Measurements from ENCODE around the gene CUTA. TPM values are rescaled to one million over a fixed set of nuclear protein-coding genes. Genes with fewer than 3 reads are reported as not detected.

CUTA gene
- total RNA-seq, 1 experiment from 2014 or later: 132 TPM

GRCh38 chr6:33424855-33425667 is 7.2 kb upstream of the CUTA start:
- DNase-seq (ENCODE audit: extremely low read depth, low read depth): no peak

- DNase-seq (ENCODE audit: extremely low read depth, low read depth): no peak
Measured at GRCh38 chr6:33423777-33424176, 5.9 kb upstream of the CUTA start.

DNA sequence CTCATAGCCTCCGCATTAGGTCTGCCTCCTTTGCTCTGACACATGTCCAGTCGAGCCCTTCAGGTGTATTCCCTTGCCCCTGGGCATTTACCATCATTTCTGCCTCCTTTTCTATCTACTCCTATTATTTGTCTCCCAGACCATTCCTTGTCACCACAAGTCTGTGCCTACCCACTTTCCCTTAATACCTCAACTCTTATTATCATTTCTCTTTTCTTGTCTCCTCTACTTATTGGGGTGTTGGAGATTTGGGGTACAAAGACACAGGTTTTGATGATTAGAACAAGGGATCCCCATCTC is 3.4 kb upstream of the CUTA start:
- no peak for DNase-seq (ENCODE audit: extremely low read depth, low read depth)

DNA sequence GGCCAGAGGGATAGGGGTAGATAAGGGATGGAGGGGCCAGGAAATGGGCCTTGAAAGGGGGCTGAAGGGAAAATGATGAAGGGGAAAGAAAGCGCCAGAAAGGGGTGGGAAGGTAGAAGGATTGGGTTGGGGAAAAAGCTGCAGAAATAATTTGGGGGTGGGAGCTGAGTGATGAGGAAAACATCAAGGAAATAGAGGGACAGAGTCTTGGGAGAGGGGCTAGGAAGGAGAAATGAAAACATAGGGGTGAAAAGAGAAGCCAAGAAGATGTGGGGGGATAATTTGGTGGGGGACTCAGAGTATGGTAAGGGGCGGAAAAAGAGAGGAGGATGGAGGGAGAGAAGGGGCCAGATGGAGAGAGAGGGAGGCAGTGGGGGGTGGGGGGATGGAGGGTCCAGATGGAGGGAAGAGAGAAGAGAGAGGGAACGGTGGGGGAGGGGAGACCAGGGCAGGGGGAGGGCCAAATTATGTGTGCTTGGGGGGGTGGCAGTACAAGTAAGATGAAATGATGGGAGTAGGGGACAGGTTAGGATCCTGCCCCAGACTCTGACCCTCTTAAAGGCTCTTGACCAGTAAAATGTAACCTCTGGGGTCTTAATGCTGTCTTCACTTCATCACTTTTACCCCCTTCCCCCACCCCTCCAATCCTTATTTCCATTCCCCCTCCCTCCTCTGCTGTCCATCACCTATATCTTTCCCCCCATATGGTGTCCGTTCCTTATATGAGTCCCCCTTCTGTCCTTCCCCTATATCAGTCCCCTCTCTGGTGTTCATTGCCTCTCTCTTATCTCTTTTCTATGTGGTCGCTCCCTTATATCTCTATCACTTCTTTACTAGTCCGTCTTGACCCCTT is 2.8 kb upstream of the CUTA start:
- DNase-seq (ENCODE audit: extremely low read depth, low read depth): no peak

GRCh38 chr6:33419580-33420490 is 1.9 kb upstream of the CUTA start, which contains the start of gene SYNGAP1:
SYNGAP1 (plus strand) TSS chr6:33420065; CDS start chr6:33420265, 200 bp downstream.
- DNase-seq (ENCODE audit: extremely low read depth, low read depth): no peak

DNA sequence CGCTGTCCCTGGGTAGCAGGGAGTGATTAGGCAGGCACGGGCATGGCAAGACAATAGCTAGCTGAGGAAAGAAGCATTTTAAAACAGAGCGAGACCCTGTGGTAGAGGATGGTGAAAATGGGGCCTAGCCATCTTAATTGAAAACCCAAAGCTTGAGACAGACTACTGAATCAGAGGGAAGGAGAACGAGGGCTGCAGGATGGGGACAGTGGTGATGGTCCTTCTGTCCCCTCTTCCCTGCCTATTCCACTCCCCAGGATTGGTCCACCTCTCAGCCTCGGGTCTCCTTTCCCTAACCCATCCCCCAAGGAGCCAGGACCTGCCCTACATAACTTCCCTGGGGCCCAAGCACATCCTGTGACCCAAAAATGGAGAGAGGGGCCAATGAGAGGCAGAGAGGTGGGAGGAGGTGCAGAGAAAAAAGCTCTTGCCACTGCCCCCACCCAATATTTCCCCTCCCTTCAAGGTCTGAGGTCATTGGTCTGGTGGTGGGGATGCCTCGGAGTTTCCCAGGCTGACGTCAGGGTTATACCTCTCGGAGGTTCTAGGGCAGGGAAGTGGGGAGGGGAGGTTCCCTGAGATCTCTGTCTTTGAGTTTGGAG is 884 bp upstream of the CUTA start:
- no peak for DNase-seq (ENCODE audit: extremely low read depth, low read depth)

DNA sequence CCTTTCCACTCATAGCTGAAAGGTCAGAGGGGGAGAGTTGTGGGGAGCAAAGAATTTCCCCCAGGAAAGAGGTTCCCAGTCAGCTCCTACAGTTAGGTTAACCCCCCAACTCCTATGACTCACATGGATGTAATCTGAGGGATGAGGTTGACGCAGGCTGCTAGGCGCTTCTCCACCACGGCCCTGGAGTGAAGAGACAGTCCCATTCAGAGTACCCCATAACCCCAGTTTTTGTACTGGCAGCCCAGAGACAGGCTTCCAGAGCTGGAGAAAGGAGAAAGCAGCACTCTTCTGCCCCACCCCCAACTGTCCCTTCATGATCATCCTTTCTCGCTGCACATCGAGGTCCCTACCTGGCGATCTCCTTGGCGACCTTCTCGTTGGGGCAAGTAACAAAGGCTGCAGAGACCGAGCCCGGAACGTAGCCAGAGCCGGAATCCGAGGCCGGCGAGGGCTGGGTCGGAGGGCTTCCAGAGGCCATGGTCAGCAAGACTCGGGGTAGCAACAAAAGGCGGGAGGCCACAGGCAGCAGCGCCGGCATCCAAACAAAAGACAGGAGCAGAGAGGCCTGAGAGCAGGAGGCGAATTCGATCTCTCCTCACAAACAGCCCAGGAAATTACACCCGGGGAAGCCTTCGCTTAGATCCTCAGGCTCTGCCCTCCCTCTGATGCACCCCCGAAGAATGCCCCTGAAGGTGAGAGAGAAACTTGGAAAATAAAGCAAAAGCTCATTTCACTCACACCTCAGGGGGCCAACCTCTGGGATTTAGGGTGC is 592 bp downstream of the CUTA start:
- DNase-seq (ENCODE audit: extremely low read depth, low read depth): peak; percentile 38

GRCh38 chr6:33416386-33417127 is 1.4 kb downstream of the CUTA start:
- no peak for DNase-seq (ENCODE audit: extremely low read depth, low read depth)

GRCh38 chr6:33415831-33416230 is 2.1 kb downstream of the CUTA start:
- no peak for DNase-seq (ENCODE audit: extremely low read depth, low read depth)

GRCh38 chr6:33414592-33415271 is 3.2 kb downstream of the CUTA start:
- no peak for DNase-seq (ENCODE audit: extremely low read depth, low read depth)

DNA sequence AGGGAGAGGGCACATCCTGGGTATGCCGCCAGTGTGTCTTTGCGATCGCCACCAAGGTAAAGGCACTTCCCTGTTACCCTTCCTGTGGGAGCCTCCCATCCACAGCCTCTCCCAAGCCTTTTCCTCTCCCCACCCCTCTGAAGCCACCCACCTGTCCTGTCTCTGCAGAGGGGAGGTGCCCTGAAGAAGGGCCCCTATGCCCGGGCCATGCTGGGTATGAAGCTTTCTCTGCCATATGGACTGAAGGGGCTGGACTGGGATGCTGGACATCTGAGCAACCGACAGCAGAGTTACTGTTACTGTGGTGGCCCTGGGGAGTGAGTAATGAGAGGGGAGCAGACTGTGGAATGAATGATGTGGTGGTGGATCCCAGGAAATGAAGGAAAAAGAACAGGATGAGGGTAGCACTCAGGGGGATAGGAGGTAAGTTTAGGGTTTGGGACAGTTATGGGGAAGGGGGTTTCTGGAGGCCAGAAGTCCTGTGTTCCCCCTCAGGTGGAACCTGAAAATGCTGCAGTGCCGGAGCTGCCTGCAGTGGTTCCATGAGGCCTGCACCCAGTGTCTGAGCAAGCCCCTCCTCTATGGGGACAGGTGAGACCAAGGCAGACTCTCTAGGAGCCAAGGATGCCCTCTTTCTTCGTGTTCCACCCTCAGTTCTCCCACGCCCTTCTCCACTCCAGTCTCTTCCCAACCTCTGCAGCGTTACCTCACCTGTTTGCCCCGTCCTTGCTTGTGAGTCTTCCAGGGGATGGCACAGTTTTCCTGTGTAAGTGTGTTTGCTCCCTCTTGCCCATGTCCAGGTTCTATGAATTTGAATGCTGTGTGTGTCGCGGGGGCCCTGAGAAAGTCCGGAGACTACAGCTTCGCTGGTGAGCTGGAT is 4.4 kb downstream of the CUTA start:
- DNase-seq (ENCODE audit: extremely low read depth, low read depth): no peak

DNA sequence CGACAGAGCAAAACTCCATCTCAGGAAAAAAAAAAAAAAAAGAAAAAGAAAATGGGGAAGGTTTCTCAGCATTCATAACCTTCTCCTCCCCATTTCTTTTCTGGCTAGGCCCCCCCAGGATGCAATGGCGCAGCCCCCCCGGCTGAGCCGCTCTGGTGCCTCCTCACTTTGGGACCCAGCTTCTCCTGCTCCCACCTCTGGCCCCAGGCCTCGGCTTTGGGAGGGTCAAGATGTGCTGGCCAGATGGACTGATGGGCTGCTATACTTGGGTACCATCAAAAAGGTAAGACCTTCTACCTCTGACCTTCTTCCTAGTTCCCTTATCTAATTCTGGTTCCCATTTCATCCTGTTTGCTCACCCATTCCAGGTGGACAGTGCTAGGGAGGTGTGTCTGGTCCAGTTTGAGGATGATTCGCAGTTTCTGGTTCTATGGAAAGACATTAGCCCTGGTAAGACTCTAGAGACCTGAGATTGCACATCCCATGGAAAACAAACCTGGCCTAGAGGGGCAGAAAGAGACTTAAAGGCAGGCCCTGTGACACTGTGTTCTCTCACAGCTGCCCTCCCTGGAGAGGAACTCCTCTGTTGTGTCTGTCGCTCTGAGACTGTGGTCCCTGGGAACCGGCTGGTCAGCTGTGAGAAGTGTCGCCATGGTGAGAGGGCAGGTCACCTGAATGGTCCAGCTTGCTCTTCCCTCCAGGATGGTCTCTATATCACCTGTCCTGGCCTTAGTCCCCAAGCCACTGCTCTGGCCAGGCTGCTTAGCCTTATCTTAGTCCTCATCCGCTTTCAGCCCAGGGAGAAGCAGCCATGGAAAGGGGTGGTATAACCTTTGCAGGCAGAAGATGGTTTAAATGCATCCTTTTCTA is 5.5 kb downstream of the CUTA start:
- no peak for DNase-seq (ENCODE audit: extremely low read depth, low read depth)

DNA sequence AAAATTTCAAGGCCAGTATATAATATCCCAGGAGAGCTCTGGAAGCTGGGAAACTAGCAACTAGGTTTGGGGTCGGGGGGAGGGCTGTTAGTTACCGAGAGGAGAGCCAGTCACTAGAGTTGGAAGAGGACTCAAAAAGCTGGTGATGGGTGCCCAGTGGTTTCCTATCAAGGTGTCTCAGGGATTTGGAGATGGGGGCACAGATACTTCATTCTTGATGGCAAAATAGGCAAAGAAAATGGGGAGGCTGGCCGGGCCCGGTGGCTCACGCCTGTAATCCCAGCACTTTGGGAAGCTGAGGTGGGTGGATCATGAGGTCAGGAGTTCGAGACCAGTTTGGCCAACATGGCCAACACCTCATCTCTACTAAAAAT is 6.3 kb downstream of the CUTA start:
- DNase-seq (ENCODE audit: extremely low read depth, low read depth): no peak

GRCh38 chr6:33410711-33411631 is 6.9 kb downstream of the CUTA start, which contains the start of gene PHF1:
PHF1 (plus strand) TSS chr6:33411014; CDS start chr6:33412264, 1,250 bp downstream.
- DNase-seq (ENCODE audit: extremely low read depth, low read depth): peak; percentile 59

DNA sequence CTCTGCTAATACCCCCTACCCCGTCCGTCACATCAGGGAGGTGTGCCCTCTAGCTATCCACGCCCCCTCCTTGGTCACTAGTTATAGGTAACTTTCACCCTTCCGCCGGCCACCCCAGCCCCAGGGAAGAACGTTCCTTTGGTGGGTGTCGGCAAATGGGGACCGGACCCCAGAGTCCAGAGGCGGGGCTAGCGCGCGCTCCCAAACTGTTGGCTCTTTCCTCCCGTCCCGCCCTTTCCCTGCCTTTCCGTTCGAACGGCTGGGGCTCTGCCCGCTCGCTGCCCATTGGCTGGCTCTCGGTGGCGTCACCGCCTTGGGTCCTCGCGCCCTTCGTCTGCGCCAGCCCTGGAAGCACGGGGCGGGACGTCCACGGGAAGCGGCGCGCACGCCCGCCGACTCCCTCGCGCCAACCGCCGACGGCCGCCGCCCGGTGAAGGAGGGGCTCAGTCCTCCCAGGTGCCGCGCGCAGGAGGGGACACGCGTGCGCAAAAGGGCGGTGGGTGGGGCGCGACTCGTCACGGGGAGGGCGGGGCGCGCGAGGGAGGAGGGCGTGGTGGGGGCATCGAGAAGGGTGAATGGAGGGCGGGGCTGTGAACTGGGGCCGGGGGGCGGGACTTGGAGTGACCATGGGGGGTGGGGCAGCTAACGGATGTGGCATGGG is 7.7 kb downstream of the CUTA start:
- DNase-seq (ENCODE audit: extremely low read depth, low read depth): peak; percentile 95
